Endodermal cell (in vitro differentiated cells): Measurements from ENCODE around the gene SPRR3. TPM values are rescaled to one million over a fixed set of nuclear protein-coding genes. Genes with fewer than 3 reads are reported as not detected.

ENCODE experiments used
- DNase-seq: peaks from one replicate; pipeline ENCODE4 v3.0.0-alpha.2; 2017
- H3K27ac ChIP-seq: 2 replicates; pipeline ENCODE4 v1.5.1; 2013; ENCODE audit warnings: mild to moderate bottlenecking, low read depth, low read length, moderate library complexity
- H3K27me3 ChIP-seq: 2 replicates; pipeline ENCODE4 v1.6.1; 2013; ENCODE audit warnings: mild to moderate bottlenecking, low read length, moderate library complexity; ENCODE audit not compliant: insufficient read depth, control insufficient read depth, poor library complexity, severe bottlenecking
- H3K36me3 ChIP-seq: 2 replicates; pipeline ENCODE4 v1.7.0; 2013; ENCODE audit warnings: mild to moderate bottlenecking, low read length, moderate library complexity; ENCODE audit not compliant: control insufficient read depth, insufficient read depth
- H3K4me1 ChIP-seq: one replicate; pipeline ENCODE4 v1.7.0; 2013; ENCODE audit warnings: low read length; ENCODE audit not compliant: control insufficient read depth, insufficient read depth
- H3K4me3 ChIP-seq: 2 replicates; pipeline ENCODE4 v1.5.1; 2013; ENCODE audit warnings: mild to moderate bottlenecking, low read length, moderate library complexity
- H3K9ac ChIP-seq: 2 replicates; pipeline ENCODE4 v1.6.1; 2013; ENCODE audit warnings: mild to moderate bottlenecking, low read length, moderate library complexity; ENCODE audit not compliant: poor library complexity, severe bottlenecking; ENCODE audit errors: extremely low read depth
- H3K9me3 ChIP-seq: 2 replicates; pipeline ENCODE4 v1.6.1; 2013; ENCODE audit warnings: mild to moderate bottlenecking, low read length, moderate library complexity; ENCODE audit not compliant: control insufficient read depth
- H3K27ac Mint-ChIP-seq: 2 replicates; pipeline ENCODE4 v1.8.0; 2020; ENCODE audit warnings: mixed read lengths
- H3K27me3 Mint-ChIP-seq: 2 replicates; pipeline ENCODE4 v1.8.0; 2021; ENCODE audit warnings: mild to moderate bottlenecking, mixed read lengths; ENCODE audit not compliant: insufficient read depth
- H3K36me3 Mint-ChIP-seq: 2 replicates; pipeline ENCODE4 v1.8.0; 2020; ENCODE audit warnings: low read depth, mixed read lengths
- H3K4me1 Mint-ChIP-seq: 2 replicates; pipeline ENCODE4 v1.8.0; 2020; ENCODE audit warnings: mixed read lengths
- H3K4me3 Mint-ChIP-seq: 2 replicates; pipeline ENCODE4 v1.8.0; 2020; ENCODE audit warnings: mild to moderate bottlenecking, moderate library complexity, mixed read lengths
- H3K9me3 Mint-ChIP-seq: 2 replicates; pipeline ENCODE4 v1.8.0; 2020; ENCODE audit warnings: mild to moderate bottlenecking, mixed read lengths
- CTCF ChIP-seq: fragments of 200-600 bp; sonication (generic); conservative IDR thresholded peaks from 2 replicates; pipeline ENCODE4 v1.5.0; 2021; ENCODE audit warnings: antibody characterized with exemption, mild to moderate bottlenecking
- WGBS, 2 experiments: methylation state at CpG; one replicate each; pipeline versions ENCODE4 v1.1.5 to v1.1.7; 2013; ENCODE audit warnings: missing lambda C conversion rate in 2 of 2, mixed read lengths in 1 of 2; ENCODE audit not compliant: insufficient coverage in 1 of 2, insufficient read length in 1 of 2; 5-methylcytosine and 5-hydroxymethylcytosine counted together
- total RNA-seq, 2 donors: library from RNA; stranded (reverse); fragmentation: NEBNext Ultra II Directional in 1 of 2; extraction: Animal tissue kit (Norgen Biotek cat#: 25700) in 1 of 2; gene quantifications; 2 replicates in 1 of 2; 3 replicates in 1 of 2; pipeline ENCODE4 v1.2.1, GENCODE V29; 2021

The SPRR3 gene
- total RNA-seq, 2 donors from 2014 or later, result not detected

- H3K9ac ChIP-seq, result no peak overlapping the region
- Mint-ChIP-seq H3K4me1 (peaks cover 5% of the 10 kb centered on the region), H3K36me3 (no peaks in the 10 kb centered on the region), H3K9me3 (peaks cover 7% of the 10 kb centered on the region), H3K27ac (no peak overlapping the region), H3K4me3 (no peak overlapping the region), H3K27me3 (peaks cover 19% of the 10 kb centered on the region)
- TF ChIP-seq CTCF, result no peak
- H3K4me3 ChIP-seq, result no peak overlapping the region
- H3K9me3 ChIP-seq, result no peaks in the 10 kb centered on the region
- H3K27me3 ChIP-seq, result no peaks in the 10 kb centered on the region
- 73% methylated on average over 2 of the region's 2 CpGs; no CpG with 5 or more reads in 1 of the 2 experiments for WGBS, 2 experiments
- no peaks in the 10 kb centered on the region for H3K4me1 ChIP-seq
- no peaks in the 10 kb centered on the region for H3K36me3 ChIP-seq
- no peak for DNase-seq
- no peak overlapping the region for H3K27ac ChIP-seq
Observed at GRCh38 chr1:153049211-153049610, 47.7 kb downstream of the SPRR3 start.

Other genes starting within 250 kb of the SPRR3 start
- gene KPRP, start 243.7 kb upstream of the SPRR3 start, total RNA-seq, result not detected
- gene LCE1F, start 226.6 kb upstream of the SPRR3 start, total RNA-seq, result not detected
- gene LCE1E, start 215.5 kb upstream of the SPRR3 start, total RNA-seq, result not detected
- not detected for gene LCE1D, start 205.0 kb upstream of the SPRR3 start, total RNA-seq
- not detected for gene LCE1C, start 195.1 kb upstream of the SPRR3 start, total RNA-seq
- not detected for gene LCE1B, start 189.8 kb upstream of the SPRR3 start, total RNA-seq
- not detected for gene LCE1A, start 174.3 kb upstream of the SPRR3 start, total RNA-seq
- not detected for gene LCE6A, start 158.9 kb upstream of the SPRR3 start, total RNA-seq
- gene LCE7A, start 141.8 kb upstream of the SPRR3 start, total RNA-seq, result not detected
- not detected for gene SMCP, start 123.4 kb upstream of the SPRR3 start, total RNA-seq
- not detected for gene IVL, start 93.2 kb upstream of the SPRR3 start, total RNA-seq
- not detected for gene SPRR5, start 54.5 kb upstream of the SPRR3 start, total RNA-seq
- not detected for gene SPRR4, start 31.1 kb upstream of the SPRR3 start, total RNA-seq
- gene SPRR1A, start 17.7 kb upstream of the SPRR3 start, total RNA-seq, result not detected
- not detected for gene SPRR1B, start 29.5 kb downstream of the SPRR3 start, total RNA-seq
- under 1 TPM in 1 of 2 donors, not detected in 1; 0.42 TPM for gene SPRR2D, start 39.4 kb downstream of the SPRR3 start, total RNA-seq
- not detected for gene SPRR2A, start 55.8 kb downstream of the SPRR3 start, total RNA-seq
- gene SPRR2B, start 69.9 kb downstream of the SPRR3 start, total RNA-seq, result not detected
- gene SPRR2E, start 92.8 kb downstream of the SPRR3 start, total RNA-seq, result not detected
- gene SPRR2F, start 111.8 kb downstream of the SPRR3 start, total RNA-seq, result not detected
- gene SPRR2G, start 149.1 kb downstream of the SPRR3 start, total RNA-seq, result not detected
- gene LELP1, start 201.7 kb downstream of the SPRR3 start, total RNA-seq, result not detected
- not detected for gene PRR9, start 215.8 kb downstream of the SPRR3 start, total RNA-seq